Measurements from ENCODE around the gene CEP72. TPM values are rescaled to one million over a fixed set of nuclear protein-coding genes. Genes with fewer than 3 reads are reported as not detected.

Gene CEP72
- total and polyA plus RNA-seq, 2 of the 13 experiments (the other 11 are each of a cell fraction or from before 2014, with no cell fraction given) = 3.4 to 9.4 TPM

- TF ChIP-seq ATF6 (CRISPR knock-in tag; conservative IDR thresholded peaks at IDR 0.05) (no peak), SMYD3 (CRISPR knock-in tag; IDR thresholded peaks at IDR 0.05) (no peak), ZNF264 (CRISPR knock-in tag; IDR thresholded peaks at IDR 0.05) (no peak), ATM (IDR thresholded peaks at IDR 0.05; ENCODE audit: borderline replicate concordance) (no peak), XBP1 (CRISPR knock-in tag; IDR thresholded peaks at IDR 0.05) (no peak), POLR2AphosphoS5 (IDR thresholded peaks at IDR 0.05; ENCODE audit: low read depth, low read length) (no peak), HOXA3 (CRISPR knock-in tag; IDR thresholded peaks at IDR 0.05) (0 out of 2 replicates have a peak, but pooled peaks have one; percentile 28), CCDC6 (CRISPR knock-in tag; IDR thresholded peaks at IDR 0.05) (no peak), IKZF5 (CRISPR knock-in tag; IDR thresholded peaks at IDR 0.05) (no peak), ZBTB38 (CRISPR knock-in tag; IDR thresholded peaks at IDR 0.05) (peak; percentile 55; the same call in 1 of the 2 replicates), ZNF33B (CRISPR knock-in tag; IDR thresholded peaks at IDR 0.05) (no peak), ZNF18 (CRISPR knock-in tag; IDR thresholded peaks at IDR 0.05; ENCODE audit: insufficient replicate concordance) (no peak), GZF1 (CRISPR knock-in tag; IDR thresholded peaks at IDR 0.05) (no peak), HNRNPLL (IDR thresholded peaks at IDR 0.05; ENCODE audit: low read depth, low read length, poor library complexity, severe bottlenecking) (peak; percentile 43), HNRNPL (IDR thresholded peaks at IDR 0.05; ENCODE audit: low read depth, low read length) (peak; percentile 46; the same call in 1 of the 2 replicates), HNF4A (CRISPR knock-in tag; IDR thresholded peaks at IDR 0.05) (no peak), ARHGAP35 (CRISPR knock-in tag; IDR thresholded peaks at IDR 0.05; ENCODE audit: borderline replicate concordance) (no peak), TP53 (CRISPR knock-in tag; conservative IDR thresholded peaks at IDR 0.05) (no peak), ZNF230 (CRISPR knock-in tag; IDR thresholded peaks at IDR 0.05) (no peak), SKI (IDR thresholded peaks at IDR 0.05; ENCODE audit: partially characterized antibody) (no peak), ATF7-NPFF (CRISPR knock-in tag; IDR thresholded peaks at IDR 0.05; ENCODE audit: low read depth) (no peak), ZNF414 (CRISPR knock-in tag; IDR thresholded peaks at IDR 0.05) (no peak), SOX5 (CRISPR knock-in tag; IDR thresholded peaks at IDR 0.05; ENCODE audit: borderline replicate concordance) (no peak), RAD51 (IDR thresholded peaks at IDR 0.05; ENCODE audit: borderline replicate concordance) (no peak)
Observed at GRCh38 chr5:607541-608428, 4.4 kb upstream of the CEP72 start (continued).

Data from HepG2 (cell line).